ENCODE data around the gene ZNF414.
"Not testable (repeated sequence)": the region's sequence is repeated elsewhere in the genome, so short reads cannot be mapped to it uniquely, and the experiment has no call there.

The ZNF414 gene, protein sequence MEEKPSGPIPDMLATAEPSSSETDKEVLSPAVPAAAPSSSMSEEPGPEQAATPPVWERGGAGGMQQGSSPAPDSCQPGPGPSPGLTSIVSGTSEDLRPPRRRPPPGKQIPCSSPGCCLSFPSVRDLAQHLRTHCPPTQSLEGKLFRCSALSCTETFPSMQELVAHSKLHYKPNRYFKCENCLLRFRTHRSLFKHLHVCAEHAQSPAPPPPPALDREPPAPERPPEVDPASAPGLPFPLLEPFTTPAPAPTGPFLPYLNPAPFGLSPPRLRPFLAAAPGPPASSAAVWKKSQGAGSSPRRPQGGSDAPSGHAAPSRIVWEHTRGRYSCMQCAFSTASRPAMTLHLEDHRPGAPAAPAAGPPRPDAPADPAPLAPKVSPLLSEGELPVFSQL

DNA sequence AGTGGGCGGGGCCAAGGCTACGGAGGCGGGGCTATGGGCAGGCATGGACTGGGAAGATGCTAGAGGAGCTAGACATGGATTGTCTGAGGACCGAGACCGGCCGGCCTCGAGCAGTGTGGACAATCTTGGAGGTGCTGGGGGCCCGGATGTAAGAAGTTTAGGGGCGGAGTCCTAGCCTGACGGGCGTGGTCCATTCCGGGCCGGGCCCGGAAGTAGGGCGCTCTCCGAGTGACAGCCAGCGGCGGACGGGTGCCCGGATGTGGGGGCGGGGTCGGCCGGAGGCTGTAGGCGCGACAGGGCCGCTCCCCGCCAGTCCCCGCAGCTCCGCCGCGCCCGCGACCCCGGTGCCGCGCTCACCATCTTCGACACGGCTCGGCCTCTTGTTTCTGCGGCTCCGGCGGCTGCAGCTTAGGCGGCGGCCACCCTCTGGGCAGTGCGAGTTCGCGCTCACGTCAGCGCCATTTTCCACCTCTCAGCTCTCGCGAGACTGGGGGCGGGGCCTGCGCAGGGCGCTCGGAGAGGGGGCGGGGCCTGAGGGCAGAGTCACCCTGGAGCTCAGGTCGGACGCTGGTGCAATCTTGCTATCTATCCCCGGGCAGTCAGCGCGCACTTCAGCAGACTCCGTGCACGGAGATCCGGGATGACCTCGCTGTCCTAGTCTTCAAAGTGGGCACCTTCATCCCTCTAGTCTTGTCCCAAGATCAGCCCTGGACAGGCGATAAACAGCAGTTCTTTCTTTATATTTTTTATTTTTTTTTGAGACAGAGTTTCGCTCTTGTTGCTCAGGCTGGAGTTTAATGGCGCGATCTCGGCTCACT lies at the start of gene ZNF414:
Gene ZNF414, minus strand, starts transcription at position 481 of the 818 bp plus-strand sequence. Its CDS starts 121 bp downstream, at position 360.
- peak; percentile 100 for DNase-seq

DNA sequence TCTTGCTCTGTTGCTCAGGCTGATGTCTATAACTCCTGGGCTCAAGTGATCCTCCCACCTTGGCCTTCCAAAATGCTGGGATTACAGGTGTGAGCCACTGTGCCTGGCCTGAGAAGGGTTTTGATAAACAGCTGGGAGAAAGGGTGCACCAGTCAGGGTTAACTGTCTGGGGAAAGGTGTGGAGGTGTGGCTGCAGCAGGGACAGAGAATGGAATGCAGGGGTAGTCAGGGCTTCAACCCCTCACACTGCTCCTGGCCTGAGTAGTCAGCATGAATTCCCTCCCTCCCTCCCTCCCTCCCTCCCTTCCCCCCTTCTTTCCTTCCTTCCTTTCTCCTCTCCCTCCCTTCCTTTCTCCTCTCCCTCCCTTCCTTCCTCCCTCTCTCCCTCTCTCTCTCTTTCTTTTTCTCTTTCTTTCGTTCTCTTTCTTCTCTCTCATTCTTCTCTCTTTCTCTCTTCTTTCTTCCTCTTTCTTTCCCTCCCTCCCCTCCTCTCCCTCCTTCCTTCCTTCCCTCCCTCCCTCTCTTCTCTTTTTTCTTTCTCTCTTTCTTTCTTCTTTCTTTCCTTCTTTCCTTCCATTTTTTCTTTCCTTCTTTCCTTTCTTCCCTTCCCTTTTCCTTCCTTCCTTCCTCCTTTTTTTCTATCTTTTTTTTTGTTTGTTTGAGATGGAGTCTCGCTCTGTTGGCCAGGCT lies 47.3 kb upstream of the ZNF414 start:
- DNase-seq = no peak

DNA sequence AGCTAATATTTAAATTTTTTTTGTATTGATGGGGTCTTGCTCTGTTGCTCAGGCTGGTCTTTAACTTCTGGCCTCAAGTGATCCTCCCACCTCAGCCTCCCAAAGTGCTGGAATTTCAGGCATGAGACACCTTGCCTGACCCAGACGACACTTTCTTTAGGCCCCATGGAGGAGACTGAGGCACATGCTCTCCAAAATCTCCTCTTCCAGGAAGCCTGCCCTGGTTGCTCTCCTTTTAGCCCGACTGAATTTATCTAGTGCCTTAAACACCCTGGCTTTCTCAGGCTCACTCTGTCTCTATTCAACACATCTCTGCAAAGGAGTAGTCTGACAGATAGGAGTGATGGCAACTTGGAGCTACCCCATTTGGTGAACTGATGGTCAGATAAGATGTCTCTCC lies 44.4 kb upstream of the ZNF414 start:
- no peak for DNase-seq

DNA sequence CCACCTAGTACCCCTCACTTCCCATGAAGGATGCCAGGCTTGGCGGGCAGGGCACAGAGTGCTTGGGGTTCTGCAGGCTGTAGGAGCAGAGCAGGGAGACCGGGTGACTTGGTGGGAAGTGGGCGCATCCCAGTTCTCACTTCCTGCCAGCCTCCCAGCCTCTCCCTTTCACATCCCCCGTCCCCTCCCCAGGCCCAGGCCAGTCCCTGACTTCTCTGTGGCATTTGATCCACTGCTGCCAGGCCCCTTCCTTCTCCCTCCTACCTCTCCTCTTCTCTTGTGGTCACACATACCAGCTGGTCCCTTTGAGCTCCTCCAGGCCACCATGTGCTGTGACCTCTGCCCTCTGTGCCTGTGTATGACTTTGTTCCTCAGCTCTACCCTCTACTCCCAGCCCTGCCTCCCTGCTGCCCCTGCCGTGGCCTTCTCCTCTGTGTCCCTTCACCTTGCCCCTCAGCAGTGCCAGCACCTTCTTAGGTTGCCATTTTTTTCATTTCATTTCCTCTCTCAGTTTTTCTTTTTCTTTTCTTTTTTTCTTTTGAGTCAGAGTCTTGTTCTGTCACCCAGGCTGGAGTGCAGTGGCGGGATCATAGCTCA lies 43.8 kb upstream of the ZNF414 start:
- DNase-seq = no peak

DNA sequence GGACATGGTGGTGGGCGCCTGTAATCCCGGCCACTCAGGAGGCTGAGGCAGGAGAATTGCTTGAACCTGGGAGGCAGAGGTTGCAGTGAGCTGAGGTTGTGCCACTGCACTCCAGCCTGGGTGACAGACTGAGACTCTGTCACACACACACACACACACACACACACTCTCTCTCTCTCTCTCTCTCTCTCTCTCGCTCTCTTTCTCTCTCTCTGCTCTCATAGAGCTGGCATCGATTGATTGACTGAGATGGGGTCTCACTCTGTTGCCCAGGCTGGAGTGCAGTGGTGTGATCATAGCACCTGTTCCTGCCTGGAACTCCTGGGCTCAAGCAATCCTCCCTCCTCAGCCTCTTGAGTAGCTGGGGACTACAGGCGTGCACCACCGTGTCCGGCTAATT lies 39.8 kb upstream of the ZNF414 start:
- not testable (repeated sequence) for DNase-seq

DNA sequence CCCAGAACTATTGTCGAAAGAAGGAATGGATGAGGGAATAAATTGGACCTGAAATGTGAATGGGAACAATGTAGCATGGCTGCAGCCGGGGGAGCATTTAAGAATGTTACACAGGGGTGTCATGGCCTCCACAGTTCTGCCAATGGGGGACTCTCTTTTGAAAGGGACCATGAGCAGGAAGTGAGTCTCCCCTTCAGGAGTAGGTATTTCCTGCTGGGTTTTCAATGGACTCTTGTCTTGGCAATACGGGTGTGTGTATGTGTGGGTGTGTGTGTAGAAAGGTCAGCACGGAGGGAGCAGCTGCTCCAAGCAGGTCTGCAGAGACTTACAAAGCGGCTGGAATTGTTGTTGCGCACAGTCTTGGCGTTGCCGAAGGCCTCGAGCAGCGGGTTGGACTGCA lies 38.8 kb upstream of the ZNF414 start:
- DNase-seq = no peak

DNA sequence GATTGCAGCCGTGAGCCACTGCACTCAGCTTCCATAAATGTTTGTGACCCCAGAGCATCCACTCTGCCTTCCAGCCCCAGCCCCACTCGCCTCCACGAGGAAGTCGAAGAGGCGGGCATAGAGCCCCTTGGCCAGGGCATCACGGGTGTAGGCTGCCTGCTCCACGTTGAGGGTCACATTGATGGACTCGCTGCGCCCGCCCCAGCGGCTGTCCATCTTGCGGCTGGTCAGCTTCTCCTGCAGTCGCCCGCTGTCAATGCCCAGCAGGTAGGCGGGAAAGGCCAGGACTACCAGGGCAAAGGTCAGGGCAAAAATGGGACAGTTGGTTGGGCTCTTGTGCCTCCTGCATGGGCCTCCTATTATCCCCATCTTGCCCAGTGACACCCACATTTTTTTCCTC lies 36.1 kb upstream of the ZNF414 start:
- no peak for DNase-seq

DNA sequence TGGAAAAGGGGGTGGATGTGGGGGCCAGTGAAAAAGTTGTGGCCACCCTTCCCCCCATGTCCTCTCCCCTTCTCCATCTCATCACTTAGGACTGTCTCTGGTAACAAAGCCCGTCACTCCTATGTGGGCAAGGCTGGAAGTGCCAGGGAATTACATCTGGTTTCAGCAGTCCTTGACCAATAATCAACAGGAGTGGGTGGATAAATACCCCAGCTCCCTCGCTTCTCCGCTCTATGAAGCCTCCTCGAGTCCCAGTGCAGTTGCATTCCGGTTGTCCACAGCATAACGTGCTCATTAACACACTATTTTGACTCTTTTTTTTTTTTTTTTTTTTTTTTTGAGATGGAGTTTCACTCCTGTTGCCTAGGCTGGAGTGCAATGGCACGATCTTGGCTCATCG lies 31.8 kb upstream of the ZNF414 start:
- no peak for DNase-seq

DNA sequence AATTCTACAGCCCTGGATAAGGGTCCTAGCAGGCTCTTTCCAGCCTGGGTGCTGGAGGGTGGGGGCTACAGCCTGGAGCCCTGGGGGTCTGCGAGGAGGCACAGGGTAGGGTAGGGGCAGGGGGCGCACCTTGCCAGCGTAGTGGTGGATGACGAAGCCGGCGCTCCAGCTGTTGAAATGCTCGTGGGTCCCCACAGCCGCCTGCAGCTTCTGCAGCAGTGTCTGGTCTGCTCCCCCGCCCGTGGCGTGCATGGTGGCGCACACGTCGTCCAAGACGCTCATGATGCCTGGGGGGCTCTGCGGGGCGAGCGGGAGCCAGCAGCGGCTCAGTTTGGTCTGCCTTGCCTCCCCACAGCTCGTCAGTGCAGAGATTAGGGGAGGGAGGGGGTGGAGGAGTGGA lies 30.2 kb upstream of the ZNF414 start:
- no peak for DNase-seq

DNA sequence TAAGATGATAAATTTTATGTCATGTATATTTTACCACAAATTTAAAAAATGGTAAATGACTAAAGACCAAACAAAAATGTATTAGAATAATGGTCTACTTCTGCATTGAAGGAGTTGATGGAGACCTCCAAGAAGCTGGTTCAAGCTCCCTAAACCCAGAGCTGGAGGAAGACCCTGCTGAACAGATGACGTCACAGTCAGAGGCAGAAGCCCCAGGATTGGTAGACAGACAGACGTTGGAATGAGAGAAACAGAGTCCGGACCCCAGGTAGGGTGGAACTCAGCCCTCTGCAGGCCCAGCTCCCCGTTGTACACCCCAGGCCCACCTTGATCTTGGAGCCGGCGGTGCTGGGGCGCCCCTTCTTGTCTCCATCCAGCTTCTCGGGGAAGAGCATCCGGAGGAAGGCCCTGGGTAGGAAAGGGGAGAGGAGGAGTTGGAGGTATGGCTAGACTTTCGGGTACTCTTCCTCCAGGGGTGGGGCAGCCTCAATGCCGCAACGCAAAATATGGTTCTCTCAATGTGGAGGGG lies 25.7 kb upstream of the ZNF414 start:
- DNase-seq = no peak

DNA sequence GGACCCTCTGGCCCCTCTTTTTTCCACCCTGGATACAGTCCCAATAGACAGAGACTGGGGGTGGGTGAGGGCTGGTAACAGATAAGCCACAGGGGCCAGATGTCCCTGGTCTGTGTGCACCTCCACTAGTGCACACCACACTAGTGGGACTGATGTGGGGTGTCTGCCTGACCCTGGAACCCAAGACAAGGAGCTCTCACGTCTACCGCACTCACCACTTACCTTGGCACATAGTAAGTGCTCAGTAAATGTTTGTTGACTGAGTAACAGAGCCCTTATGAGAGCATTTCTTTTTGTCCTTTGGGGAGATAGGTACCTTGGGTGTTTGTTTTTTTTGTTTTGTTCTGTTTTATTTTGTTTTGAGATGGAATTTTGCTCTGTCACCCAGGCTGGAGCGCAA lies 23.1 kb upstream of the ZNF414 start:
- no peak for DNase-seq

DNA sequence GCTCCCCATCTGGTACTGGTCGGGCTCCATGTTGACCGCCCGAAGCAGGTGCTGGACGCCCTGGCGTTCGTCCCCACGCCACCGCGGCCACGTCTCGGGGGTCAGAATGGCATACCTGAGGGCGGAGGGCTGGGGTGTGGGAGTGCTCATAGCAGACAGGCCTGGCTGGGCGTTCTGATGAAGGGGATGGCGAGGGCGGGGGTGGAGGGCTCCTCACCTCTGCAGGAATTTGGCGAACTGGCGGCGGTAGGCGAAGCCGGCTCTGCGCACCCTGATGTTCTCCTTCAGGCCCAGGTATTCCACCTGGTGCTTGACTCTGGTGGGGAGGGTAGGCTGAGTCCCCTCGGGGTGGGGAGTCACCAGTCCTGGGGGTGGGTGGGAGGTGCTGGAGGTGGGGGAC lies 22.3 kb upstream of the ZNF414 start:
- DNase-seq = no peak

DNA sequence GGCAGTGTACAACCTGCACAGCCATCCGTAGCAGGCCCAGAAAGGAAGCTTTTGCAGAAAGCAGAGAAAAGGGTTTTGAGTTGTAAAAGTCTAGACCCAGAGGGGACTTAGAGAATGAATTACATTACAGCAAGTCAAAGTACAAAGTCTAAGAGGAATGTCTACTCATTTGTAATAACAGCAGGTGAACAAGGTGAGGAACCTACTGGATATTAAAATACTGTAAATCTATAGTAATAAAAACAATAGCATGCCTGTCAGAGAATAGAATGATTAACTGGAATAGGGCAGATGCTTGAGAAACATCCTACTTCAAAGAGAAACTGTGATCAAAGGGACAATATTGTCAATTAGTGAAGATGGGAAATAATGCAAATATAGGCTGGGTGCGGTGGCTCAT lies 18.3 kb upstream of the ZNF414 start:
- no peak for DNase-seq

DNA sequence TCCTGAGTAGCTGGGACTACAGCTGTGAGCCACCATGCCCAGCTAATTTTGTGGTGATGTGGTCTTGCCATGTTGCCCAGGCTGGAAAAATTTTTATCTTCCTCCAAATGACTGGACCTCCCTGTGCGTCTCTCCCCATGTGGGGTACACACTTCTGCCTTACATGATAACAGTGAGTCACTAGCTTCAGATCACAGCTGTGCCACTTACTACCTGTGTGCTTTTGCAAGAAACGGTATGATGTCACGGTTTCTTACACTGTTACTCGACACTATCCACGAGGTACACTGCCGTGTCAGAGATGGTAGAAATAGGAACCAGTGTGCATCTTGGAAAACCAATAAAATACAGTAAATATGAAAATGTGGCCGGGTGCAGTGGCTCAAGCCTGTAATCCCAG lies 17.5 kb upstream of the ZNF414 start:
- DNase-seq = no peak

DNA sequence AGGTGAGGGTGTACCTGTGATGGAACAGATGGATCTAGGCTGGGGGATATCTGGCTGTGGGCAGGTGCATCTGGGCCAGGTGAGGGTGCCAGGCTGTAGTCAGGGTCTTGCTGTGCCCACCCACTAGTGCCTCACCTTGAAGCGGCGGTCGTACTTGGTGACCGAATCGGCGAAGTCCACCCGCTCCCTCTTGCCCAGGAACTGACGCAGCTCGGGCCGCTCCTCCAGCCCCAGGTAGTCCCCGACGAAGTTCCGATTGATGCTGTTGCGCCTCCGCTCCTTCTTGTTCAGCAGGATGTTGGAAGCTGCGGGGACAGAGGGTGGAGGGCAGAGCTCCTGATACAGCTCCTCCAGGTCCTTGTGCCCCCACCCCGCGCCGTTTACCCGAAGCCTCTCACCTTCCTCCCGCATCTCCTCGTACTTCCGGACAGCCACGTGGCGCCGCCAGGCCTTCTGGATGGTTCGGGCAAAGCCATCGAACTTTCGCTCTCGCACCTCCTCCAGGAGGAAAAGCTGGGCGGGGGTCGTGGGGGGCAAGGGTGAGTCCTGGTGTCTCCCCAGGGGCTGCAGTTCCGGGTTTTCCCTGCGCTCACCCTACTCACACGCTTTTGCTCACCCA lies 16.2 kb upstream of the ZNF414 start:
- no peak for DNase-seq

DNA sequence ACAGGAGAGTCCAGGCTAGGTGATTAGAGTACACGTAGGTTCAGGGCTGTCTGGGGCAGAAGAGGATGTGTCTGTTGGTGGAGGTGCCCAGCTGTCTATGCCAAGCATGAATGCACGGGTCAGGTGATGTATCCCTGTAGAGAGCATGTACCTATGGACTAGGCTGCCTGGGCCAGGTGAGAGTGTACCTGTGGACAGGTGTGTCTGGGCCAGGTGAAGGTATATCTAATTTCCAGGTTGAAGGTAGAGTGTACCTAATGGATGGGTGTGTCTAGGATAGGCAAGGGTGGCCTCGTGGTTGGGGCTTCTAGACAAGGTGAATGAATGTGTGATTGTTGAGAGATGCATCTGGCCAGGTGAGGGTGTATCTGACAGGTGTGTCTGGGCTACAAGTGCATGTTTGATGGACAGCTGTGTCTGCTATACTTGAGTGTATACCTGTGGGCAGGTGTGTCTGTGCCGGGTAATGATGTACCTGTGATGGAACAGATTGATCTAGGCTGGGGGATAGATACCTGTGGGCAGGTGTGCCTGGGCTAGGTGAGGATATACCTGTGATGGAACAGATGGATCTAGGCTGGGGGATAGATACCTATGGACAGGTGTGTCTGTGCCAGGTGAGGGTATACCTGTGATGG lies 15.5 kb upstream of the ZNF414 start:
- DNase-seq = no peak

DNA sequence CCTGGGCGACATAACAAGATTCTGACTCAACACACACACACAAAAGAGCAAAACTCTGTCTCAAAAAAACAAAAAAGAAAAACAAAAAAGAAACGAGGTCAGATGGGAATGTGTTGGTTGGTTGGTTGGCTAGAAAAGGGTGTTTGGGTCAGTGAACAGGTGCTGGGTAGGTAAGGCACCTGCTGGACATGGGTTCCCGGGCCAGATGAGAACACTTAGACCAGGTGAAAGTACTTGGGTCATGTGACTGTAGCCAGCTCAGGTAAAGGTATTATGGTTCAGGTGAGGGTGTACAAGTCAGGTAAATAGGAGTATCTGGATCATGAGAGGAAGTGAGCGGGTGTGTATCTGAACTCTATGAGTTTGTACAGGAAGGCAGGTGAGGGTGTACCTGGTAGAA lies 14.5 kb upstream of the ZNF414 start:
- DNase-seq = no peak

DNA sequence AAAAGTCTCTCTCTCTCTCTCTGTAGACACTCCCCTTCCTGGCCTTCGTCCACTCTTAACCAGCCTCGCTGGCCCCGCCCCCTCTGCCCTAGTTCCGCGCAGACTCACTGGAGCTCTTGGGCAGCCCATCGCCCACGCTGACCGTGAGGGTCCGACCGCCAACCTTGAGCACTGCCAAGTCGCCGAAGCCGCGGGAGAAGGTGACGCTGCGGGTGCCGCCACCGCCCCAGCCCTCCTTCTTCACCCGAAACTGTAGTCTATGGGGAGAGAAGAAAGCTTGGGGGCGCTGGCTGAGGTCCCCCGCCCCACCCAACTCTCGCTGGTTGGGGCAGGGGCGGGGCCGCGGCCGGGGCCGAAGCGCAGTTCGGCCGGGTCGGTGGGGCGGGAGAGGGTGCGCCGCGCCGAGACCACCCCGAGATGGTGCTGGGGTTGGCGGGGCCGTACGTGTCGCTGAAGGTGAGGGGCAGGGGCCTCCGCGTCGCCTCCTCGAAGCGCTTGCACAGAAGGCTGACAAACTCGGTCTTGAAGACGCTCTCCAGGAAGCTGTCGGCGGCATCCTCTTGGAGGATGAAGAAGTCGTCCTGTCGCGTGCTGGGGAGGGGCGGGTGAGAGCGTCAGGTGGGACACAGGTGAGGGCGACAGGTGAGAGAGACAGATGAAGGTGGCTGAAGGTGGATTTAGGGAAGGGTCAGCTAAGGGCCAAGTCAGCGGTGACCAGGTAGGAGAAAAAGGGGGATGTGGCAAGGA lies 12.6 kb upstream of the ZNF414 start:
- no peak for DNase-seq

DNA sequence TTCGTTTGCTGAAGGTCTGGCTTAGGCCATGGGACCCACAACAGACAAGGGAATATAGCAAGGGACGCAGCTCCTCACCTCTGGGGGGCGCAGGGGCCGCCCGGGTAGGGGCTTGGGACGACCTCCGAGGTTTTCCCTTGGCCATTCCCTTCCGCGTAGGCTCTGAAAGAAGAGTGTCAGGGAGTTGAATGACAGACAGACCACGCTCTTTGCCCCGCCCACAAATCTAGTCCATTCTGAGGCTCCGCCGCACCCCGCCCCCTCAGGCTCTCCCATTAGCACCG lies 11.4 kb upstream of the ZNF414 start:
- DNase-seq = no peak

DNA sequence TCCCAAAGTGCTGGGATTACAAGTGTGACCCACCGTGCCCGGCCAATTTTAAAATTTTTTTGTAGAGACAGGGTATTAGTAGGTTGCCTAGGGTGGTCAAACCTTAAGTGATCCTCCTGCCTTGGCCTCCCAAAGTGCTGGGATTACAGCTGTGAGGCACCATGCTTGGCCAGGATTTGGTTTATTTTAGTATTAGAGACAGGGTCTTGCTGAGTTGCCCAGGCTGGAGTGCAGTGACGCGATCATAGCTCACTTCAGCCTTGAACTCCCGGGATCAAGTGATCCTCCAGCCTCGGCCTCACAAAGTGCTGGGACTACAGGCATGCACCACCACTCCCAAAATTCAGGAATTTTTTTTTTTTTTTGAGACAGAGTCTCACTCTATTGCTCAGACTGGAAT lies 5.4 kb upstream of the ZNF414 start:
- no peak for DNase-seq

DNA sequence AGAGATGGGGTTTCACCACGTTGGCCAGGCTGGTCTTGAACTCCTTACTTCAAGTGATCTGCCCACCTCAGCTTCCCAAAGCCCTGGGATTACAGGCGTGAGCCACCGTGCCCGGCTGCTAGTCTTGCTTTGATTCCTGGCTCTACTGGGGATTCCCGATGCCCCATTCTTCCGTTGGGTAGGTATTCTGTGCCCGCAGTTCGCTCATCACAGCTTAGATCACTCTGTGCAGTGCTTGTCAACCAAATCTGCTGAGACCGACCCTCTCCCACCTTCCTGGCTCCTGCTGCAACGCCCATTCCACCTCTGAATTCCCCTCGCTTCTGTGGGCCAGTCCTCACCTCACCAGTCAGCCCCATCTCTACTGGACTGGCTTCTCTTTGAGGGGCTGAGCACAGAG lies 4.6 kb upstream of the ZNF414 start:
- no peak for DNase-seq

Measured in activated CD8-positive, alpha-beta memory T cell treated with anti-CD3 and anti-CD28 coated beads for 24 hours (primary cell).